ENCODE measurements around the gene SLC36A1.
"Not testable (repeated sequence)": the region's sequence is repeated elsewhere in the genome, so short reads cannot be mapped to it uniquely, and the experiment has no call there.

Gene SLC36A1

DNA sequence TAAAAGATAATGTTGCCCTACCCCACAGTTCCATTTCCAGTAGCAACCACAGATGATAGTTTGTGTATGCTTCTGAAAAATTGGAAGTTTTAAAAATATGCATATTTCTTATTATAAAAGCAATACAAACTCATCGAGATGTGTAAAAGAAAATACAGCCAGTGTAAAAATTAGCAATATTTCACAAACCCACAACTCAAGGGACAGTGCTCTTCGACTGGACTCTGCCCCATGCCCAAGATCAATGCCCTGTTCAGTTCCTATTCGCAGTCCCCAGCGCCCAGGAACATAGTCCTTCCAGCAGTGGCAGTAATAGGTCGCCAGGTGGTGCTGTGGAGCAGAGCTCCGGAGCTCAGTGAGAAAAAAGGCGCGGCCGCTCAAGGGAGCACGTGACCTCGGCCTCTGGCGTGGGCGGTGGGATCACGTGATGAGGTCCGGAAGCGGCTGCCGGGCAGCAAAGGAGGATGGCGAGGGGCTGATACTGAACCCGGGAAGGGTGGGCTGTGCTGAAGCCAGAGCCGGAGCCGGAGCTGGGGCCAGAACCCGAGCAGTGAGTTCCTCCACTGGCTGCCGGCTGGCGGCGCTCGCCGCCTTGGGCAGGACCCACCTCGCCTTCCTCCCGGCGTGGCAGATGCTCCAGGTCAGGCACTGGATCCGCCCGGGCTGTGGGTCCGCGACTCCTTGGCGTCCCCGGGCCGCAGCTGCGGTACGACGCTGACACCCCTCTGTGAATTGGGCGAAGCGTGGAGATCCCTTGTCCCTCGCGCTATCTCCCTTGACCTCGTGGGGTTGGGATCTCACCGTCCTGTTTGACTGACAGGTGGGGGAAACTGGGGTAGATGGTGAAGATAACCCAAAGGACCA lies at the start of gene SLC36A1:
Gene SLC36A1, plus strand, starts transcription at position 430 of the 864 bp plus-strand sequence. CDS start 11,190 bp downstream, outside the sequence.
- peak; percentile 91 for DNase-seq

DNA sequence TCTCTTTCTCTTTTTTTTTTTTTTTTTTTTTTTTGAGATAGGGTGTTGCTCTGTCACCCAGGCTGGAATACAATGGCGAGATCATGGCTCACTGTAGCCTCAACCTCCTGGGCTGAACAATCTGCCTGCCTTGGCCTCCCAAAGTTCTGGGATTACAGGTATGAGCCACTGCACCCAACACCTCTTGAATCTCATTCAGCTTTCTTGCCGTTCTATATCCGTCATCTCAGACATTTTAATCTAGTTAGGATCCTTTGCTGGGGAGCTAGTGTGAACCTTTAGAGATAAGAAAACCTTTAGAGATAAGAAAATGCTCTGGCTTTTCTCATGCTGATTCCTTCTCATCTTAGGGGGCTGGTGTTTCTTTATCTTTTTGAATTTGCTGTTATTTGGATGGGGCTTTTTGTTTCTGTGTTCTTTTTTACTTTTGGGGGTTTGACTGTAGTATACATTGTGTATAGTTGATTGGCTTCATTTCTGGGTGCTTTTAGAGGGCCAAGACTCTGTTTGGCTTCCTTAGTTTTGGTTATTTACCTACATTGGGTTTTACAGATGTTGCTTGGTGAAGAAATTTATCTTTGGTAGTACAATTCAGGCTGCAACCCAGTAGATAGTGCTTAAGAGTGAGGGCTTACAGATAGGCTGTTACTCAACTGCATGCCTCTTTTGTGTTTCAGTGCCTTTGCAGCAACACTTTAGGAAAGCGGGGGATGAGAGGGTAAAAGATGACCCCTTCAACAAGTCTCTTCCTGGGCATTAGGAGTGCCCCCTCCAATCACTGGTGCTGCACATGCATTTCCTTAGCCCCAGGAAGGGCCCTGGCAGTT lies 41.9 kb upstream of the SLC36A1 start:
- no peak for DNase-seq

DNA sequence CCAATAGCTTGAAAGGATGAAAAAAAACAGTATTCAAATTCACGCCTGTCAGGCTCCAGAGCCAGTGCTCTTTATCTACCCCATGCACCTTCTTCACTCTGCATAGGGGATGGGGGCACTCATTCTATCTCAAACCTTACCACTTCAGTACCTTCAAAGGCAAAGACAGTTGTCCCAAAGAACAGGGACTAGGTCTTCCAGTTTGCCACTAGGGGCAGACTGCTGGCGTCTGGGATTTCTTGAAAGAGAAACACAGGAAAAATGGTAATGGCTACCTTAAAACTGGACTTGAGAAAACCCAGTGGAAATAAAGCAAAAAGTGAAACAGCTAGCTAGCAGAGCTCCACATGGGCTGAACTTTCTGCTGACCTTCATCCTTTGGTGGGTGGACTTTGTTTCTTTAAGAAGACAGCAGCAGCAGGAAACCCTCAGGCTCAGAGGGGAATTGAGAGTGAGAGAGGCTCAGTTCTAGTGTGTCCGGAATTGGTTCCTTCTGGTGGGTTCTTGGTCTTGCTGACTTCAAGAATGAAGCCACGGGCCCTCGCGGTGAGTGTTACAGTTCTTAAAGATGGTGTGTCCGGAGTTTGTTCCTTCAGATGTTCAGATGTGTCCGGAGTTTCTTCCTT lies 41.0 kb upstream of the SLC36A1 start:
- no peak for DNase-seq

DNA sequence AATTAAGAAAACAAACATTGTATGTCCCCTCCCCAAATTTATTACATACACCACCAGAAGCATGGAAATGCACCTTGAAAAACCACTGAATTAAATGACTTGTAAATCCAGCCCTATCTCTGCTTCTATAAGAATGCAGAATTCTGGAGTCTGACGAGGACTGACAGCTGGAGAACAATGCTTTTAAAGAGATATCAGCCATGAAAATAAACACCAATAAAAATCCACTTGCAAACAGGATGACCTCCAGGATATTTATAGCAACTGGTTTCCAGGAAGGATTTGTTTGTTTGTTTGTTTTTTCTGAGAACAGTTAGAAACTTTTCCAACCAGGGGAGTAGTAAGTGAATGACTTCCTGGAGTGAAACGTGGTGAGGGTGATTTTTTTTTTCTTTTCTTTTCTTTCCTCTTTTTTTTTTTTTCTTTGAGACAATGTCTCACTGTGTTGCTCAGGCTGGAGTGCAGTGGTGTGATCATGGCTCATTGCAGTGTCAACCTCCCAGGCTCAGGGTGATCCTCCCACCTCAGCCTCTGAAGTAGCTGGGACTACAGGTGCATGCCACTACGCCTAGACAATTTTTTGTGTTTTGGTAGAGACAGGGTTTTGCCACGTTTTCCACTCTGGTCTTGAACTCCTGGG lies 38.7 kb upstream of the SLC36A1 start:
- DNase-seq: no peak

DNA sequence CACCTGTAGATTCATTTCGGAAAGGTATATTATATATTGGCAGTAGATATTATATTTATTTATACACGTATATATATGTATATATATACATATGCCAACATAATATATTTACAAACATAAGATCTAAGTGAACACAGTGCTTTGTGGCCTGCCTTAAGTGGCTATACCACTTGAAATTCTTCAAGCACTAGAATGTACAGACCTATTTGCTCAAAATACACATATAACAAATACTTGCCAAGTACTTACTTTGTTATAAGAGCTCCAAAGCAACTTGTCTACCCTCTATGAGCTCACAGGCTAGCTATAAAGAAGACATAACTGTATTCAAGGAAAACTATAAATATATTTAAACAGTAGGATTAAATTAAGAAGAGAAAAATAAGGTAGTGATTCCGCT lies 33.6 kb upstream of the SLC36A1 start:
- no peak for DNase-seq

DNA sequence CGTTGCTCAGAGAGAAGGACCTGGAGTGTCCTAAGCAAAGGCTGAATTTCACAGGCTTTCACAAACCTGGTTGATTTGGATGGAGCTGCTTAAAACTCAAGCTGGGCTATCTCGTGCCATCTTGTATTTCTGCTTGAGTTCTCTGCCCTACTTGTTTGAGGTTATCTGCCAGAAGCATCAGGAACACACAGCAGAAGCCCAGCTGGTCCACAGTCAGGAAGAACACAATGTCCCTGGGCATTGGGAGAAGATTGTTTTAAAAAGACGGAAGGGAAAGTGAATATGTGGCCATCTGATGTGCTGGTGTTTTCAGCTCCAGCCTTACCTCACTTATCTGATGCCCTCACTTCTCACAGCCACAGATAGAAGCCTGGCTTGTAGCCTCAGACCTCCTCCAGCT lies 32.9 kb upstream of the SLC36A1 start:
- DNase-seq: no peak

DNA sequence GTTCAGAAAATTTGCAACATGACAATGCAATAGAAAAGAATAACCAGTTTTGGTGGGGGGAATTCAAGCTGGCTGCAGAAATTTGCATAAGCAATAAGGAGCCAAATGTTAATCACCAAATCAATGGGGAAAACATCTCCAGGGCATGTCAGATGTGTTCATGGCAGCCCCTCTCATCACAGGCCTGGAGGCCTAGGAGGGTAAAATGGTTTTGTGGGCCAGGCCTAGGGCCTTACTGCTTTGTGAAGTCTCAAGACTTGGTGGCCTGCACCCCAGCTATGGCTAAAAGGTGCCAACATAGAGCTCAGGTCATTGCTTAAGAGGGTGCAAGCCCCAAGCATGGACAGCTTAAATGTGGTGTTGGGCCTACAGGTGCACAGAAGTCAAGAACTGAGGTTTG lies 29.7 kb upstream of the SLC36A1 start:
- DNase-seq: no peak

DNA sequence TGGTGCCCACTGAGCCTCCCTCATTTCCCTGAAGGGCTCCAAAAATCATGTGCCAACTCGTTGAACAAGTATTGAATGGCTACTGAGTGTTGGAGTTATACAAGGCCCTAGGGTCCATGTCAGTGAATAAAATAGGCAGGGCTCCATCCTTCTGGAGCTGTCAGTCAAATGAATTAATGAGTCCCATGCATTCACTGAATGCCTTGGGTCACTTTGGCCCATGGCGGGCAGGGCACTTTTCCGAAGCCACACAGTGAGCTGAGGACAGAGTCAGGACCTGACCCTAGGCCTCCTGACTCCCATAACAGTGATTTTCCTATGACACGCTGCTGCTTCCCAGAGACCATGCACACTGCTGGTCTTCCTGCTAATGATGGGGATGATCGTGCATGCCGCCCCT lies 27.3 kb upstream of the SLC36A1 start:
- DNase-seq: no peak

DNA sequence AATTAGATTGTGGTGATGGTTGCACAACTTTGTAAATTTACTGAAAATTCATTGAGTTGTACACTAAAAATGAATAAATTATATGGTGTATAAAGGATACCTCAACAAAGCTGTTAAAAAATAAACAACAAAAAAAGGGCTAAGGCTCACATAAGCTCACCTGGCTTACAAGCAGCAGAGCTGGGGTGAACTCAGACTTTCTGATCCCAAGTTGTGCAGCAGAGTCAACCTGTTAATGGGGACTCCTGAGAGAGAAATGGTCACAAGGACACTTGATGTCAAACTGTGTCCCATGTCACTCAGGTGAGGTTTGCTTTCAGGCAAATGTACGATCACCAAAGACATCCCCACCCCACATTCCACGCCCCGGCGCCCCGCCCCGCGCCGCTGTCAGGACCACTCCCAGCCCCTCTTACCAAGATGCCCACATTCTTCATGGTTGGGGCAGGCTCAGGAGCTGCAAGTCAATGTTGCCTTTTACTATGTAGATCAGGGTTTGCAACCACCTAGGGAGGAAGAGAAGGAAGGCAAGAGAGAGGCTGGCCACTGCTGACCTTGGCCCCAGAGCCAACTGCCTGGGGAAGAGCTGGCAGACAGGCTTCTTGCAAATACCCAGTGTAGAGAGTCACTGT lies 22.4 kb upstream of the SLC36A1 start:
- DNase-seq: no peak

DNA sequence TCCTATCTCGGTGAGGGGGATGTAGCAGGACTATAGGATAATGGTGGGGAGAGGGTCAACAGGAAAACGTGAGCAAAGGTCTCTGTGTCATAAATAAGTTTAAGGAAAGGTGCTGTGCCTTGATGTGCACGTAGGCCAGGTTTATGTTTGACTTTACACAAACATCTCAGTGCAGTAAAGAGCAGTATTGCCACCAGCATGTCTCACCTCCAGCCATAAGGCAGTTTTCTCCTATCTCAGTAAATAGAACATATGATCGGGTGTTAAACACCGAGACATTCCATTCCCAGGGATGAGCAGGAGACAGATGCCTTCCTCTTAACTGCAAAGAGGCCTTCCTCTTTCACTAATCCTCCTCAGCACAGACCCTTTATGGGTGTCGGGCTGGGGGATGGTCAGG lies 21.1 kb upstream of the SLC36A1 start:
- not testable (repeated sequence) for DNase-seq

DNA sequence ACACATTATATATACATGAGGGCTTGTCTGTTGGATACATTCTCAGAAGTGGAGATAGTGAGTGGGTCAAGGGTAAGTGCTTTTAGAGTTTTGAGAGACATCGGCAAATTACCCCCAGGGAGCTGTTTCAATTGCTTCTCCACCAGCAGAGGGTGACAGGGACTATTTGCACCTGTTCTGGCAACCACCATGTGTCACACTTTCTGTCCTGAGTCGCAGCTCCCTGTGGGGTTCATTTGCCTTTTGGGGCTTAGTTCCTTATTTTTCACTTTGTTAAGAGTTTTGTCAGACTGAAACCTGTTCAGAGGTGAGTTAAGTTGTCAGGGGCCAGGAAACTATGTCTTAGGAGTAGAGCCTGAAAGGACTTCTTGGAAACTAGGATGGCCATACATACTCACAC lies 20.1 kb upstream of the SLC36A1 start:
- DNase-seq: no peak

DNA sequence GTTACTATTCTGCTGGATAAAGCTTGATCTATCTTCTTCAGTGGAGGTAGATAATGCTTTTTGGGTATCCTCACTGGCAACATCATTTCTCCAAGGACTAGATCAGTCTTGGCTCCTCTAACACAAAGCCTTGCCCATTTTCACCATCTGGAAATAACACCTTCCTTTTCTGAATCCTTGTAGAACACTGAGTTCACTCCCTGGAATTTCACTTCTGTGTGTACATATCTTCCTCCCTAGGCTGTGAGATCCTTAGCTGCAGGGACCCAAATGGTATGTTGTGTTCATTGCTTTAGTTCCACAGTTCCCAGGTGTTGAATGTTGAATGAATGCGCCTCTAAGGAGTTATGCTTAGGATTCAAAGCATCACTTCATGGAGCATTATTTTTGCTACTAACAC lies 16.7 kb upstream of the SLC36A1 start:
- DNase-seq: no peak

DNA sequence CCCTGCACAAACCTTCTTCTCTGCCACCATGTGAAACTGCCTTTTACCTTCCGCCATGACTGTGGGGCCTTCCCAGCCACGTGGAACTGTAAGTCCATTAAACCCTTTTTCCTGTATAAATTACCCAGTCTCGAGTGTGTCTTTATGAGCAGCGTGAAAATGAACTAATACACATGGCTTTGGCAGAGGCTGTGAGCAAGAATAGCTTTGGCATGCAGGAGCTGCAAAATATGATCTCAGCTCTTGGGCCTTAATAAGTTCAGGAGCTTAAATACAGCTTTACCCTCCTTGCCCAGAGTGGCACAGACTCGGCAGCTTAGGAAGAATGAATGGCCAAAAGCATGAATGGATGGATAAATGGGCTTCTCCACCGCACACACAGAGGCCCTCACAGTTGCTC lies 15.7 kb upstream of the SLC36A1 start:
- DNase-seq: no peak

DNA sequence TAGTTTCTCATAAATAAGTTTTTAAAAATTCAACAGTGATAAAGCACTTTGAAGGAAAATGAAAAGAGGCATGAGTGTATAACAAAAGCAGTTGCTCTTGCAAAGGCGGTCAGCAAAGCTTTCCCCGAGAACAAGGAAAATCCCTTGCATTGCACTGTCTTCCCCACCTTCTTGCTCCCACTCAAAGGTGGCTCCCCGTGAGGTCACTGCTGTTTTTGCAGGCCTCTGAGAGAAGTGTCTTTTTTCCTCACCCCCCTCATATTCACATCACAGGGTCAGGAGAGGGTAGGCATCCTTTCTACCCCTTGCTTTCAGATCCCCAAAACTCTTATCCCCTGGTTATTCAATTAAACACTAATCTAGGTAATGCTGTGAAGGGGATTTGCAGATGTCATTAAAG lies 15.2 kb upstream of the SLC36A1 start:
- DNase-seq: no peak

DNA sequence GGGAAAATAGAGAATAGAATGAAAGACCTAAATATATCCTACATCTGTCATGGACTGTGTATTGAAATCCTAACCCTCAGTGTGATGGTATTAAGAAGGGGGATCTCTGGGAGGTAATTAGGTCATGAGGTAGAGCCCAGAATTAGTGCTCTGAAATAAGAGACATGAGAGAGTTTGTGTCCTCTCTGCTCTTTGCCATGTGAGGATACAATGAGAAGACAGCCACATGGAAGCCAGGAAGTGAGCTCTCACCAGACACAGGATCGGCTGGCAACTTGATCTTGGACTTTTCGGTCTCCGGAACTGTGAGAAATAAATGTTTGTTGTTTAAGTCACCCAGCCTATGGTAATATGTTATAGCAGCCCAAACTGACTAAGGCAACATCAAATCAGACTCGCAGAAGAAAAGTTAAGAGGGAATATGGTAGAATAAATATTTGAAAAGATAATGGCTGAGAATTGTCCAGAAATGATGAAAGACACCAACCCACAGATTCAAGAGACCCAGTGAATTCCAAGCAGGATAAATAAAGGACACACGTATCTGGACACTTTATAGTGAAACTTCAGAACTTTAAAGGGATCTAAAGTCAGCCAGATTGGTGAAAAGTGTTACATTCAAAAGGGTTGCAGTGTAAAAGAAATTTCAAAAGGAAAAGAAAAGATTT lies 12.7 kb upstream of the SLC36A1 start:
- DNase-seq: no peak

DNA sequence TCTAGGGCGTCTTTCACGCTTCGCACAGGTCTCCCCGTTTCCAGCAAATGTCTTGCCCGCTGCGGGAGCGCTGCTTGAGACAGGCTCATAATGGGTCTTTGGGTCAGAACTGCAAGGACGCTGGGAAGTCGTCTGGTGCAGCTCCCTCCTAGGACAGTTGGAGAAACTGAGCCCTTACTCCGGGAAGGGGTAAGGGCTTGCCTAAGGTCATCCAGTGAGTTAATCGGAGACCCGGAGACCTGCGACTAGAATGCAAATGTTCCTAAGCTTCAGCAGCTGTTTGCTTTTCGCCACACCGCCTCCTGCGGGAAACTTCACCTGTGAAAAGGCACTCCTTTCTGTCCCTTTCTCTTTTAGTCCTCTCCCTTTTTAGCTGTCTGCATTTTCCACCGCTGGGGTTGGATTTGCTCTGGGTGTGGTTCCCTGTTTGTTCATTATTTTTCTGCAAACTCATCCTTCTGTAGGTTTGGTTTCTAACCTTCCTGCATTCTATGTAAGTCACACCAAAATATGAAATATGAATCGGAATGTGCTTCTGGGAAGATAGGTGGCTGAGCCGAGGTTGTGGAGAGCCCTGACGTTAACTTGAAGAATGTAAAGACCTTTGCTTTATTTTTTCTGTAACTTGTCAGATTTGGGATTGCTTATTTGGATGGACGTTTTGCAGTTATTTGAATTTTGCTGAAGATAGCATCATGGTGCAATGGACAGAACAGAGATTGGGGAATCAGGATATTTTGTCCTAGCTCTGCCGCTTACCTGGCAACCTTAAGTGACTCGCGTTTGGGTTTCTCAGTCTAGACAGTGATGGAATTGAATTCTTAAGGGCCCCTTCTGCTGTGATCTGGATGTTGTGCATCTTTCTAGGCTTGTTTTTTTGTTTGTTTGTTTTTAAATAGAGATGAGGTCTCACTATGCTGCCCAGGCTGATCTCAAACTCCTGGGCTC lies 909 bp downstream of the SLC36A1 start:
- DNase-seq: no peak

DNA sequence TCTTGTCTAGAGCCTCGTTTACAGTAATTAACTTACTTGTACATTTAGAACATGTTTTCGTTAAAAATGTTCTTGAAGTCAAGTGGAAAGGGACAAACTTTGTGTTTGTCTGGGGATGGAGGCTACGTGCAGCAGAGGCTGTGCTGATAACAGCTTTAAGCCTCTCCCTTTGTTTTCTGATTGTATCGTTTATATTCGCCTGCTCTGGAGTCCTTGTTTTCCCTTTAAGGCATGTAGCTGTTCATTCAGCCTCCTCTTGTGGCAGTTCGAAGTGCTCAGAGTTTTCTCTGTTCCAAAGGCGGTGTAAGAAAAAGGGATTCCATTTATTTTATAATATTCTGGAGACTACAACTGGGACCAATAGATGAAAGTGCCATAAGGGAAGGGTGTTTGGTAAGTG lies 1.9 kb downstream of the SLC36A1 start:
- no peak for DNase-seq

DNA sequence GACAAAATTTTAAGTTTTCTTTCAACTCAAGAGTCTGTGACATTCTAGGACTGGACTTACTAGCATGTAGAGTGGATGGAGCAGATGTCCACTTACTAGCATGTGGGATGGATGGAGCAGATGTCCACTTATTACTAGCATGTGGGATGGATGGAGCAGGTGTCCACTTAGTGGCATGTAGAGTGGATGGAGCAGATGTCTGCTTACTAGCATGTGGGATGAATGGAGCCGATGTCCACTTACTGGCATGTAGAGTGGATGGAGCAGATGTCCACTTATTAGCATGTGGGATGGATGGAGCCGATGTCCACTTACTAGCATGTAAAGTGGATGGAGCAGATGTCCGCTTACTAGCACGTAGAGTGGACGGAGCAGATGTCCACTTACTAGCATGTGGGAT lies 2.4 kb downstream of the SLC36A1 start:
- DNase-seq: no peak

DNA sequence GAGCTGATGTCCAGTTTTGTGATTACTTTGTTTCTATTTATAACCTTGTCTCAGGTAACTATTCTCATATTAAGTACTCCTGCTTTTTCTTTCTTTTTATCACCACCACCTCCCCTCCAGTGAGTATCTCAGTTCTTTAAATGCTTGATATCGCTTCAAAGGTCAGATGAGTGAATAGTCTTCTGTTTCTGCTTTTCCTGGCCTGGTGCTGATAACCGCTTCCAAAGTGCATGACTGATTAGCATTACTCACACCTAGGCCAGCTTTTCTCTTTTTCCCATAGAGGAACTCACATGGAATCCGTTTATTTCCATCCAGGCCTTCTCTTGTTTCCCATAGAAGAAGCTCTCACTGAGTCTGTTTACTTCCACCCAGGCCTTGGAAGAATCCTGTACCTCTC lies 3.2 kb downstream of the SLC36A1 start:
- DNase-seq: no peak

DNA sequence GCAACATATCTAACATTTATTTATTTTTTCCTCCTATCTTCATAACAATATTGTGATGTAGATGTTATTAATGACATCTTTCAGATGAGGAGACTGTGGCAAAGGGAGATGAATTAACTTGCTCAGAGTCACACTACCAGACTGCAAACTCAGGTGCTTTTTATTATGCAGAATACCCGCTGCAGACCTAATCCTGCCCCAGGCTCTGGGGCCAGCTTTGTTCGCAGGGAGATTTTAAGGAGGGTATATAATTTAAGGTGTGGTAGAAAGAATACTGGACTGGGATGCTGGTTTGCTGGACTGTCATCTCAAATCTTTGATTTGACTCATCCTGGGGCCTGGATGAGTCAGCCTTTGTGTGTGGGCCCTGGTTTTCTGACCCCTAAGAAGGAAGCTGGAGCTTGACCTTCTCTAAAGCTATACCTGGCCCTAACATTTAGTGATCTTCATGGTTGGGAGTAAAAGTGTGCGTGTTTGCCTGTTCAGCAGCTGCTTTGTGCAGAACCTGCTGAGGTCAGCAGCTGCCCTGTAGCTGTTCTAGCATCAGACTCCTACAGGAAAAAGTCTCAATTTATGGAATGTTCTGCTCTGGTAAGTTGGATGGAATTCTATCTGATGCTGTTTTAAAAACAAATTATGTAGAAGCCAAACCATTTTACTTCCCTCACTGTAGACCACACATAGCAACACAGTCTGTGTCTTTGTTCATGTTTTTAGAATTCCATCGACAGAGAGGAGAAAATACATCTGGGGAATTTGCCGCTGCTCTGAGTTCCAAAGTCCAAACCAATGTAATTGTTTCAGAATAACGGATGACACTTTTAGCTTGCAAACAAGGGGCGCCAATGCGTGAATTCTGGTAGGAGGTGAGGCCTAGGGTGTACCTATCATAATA lies 4.5 kb downstream of the SLC36A1 start:
- DNase-seq: no peak

Measured in activated gamma-delta T cell treated with Interleukin-2 at 50 U/mL for 16 hours (primary cell).